T-cell (primary cell): ENCODE results near the gene AP1M2. TPM values are rescaled to one million over a fixed set of nuclear protein-coding genes. Genes with fewer than 3 reads are reported as not detected.
A peak's percentile ranks its signal among the peaks of the same experiment; 100 is the strongest.
"Not testable (repeated sequence)": the region's sequence is repeated elsewhere in the genome, so short reads cannot be mapped to it uniquely, and the experiment has no call there.

Source experiments
- ATAC-seq, 4 experiments: fragments of 200-7000 bp in 3 of 4; fragments of 150-1000 bp in 1 of 4; cut with Tn5 transposase; replicated peaks in 1 of 4; 1 replicate in 3 of 4; 2 replicates in 1 of 4; pipeline ENCODE4 v1.10.0; 2021; ENCODE audit warnings: moderate library complexity in 3 of 4, mild to moderate bottlenecking in 2 of 4, moderate number of reproducible peaks in 1 of 4
- CTCF ChIA-PET, 2 donors: fragments of 300-600 bp; sonication (Branson Sonifier 250); formaldehyde crosslinking; loops; one replicate each; lab custom pipeline; 2022; ENCODE audit warnings: antibody characterized with exemption in 2 of 2; lab: Charles Lee
- POLR2A ChIA-PET, 2 donors: fragments of 300-600 bp; sonication (Branson Sonifier 250); formaldehyde crosslinking; loops; one replicate each; lab custom pipeline; 2022; ENCODE audit warnings: antibody characterized with exemption in 2 of 2; lab: Charles Lee
- DNase-seq, 35 experiments: peaks; one replicate each; pipeline versions ENCODE4 v3.0.0 to v3.0.0-alpha.2; 2013 to 2023
- H3K27ac ChIP-seq: one replicate; pipeline ENCODE4 v1.5.1; 2013; ENCODE audit warnings: low read length
- H3K27me3 ChIP-seq, 2 experiments: replicated peaks in 1 of 2; 1 replicate in 1 of 2; 2 replicates in 1 of 2; pipeline versions ENCODE4 v1.6.1 to v1.7.0; 2013; ENCODE audit warnings: low read length in 1 of 2, mixed read lengths in 1 of 2; ENCODE audit not compliant: control insufficient read depth in 2 of 2, insufficient read depth in 2 of 2; ENCODE audit errors: extremely low read depth in 1 of 2
- H3K36me3 ChIP-seq, 2 donors: 1 replicate in 1 of 2; 2 replicates in 1 of 2; pipeline versions ENCODE4 v1.6.1 to v1.7.0; 2013; ENCODE audit warnings: low read length in 1 of 2; ENCODE audit not compliant: control insufficient read depth in 2 of 2, insufficient read depth in 1 of 2; ENCODE audit errors: extremely low read depth in 1 of 2
- H3K4me1 ChIP-seq, 2 experiments: 1 replicate in 1 of 2; 2 replicates in 1 of 2; pipeline versions ENCODE4 v1.6.1 to v1.7.0; 2013; ENCODE audit warnings: low read length in 2 of 2, mixed read lengths in 1 of 2; ENCODE audit not compliant: insufficient read depth in 2 of 2, control insufficient read depth in 1 of 2; ENCODE audit errors: extremely low read depth in 1 of 2
- H3K4me3 ChIP-seq, 2 donors: 1 replicate in 1 of 2; 2 replicates in 1 of 2; pipeline versions ENCODE4 v1.5.1 to v1.7.0; 2013; ENCODE audit warnings: mild to moderate bottlenecking in 2 of 2, low read length in 1 of 2, moderate library complexity in 1 of 2; ENCODE audit not compliant: control insufficient read depth in 1 of 2; ENCODE audit errors: extremely low read depth in 1 of 2
- H3K9me3 ChIP-seq: 2 replicates; pipeline ENCODE4 v1.7.0; 2013
- H3K27ac Mint-ChIP-seq, 2 donors: one replicate each; pipeline ENCODE4 v1.8.0; 2020 to 2021; ENCODE audit warnings: mild to moderate bottlenecking in 2 of 2, mixed read lengths in 2 of 2
- H3K27me3 Mint-ChIP-seq, 2 donors: one replicate each; pipeline ENCODE4 v1.8.0; 2021 to 2022; ENCODE audit warnings: mixed read lengths in 2 of 2
- H3K36me3 Mint-ChIP-seq: one replicate; pipeline ENCODE4 v1.8.0; 2021; ENCODE audit warnings: mixed read lengths
- H3K4me1 Mint-ChIP-seq, 3 donors: one replicate each; pipeline ENCODE4 v1.8.0; 2020 to 2022; ENCODE audit warnings: mixed read lengths in 3 of 3, mild to moderate bottlenecking in 1 of 3
- H3K4me3 Mint-ChIP-seq, 3 donors: one replicate each; pipeline ENCODE4 v1.8.0; 2020 to 2022; ENCODE audit warnings: mild to moderate bottlenecking in 3 of 3, mixed read lengths in 3 of 3, moderate library complexity in 3 of 3
- H3K9me3 Mint-ChIP-seq, 3 donors: one replicate each; pipeline ENCODE4 v1.8.0; 2020 to 2022; ENCODE audit warnings: mixed read lengths in 3 of 3
- WGBS: methylation state at CpG from one replicate; pipeline ENCODE4 v1.1.5; 2013; ENCODE audit warnings: missing lambda C conversion rate; ENCODE audit not compliant: insufficient coverage; 5-methylcytosine and 5-hydroxymethylcytosine counted together
- total RNA-seq, 35 experiments: library from RNA in 6 of 35; stranded (reverse) in 6 of 35; fragments of 120-200 nt in 1 of 35; gene quantifications; one replicate each; pipeline versions ENCODE4 v1.2.1 to v1.2.4 and lab custom pipeline; 2013 to 2026

Gene AP1M2
- total RNA-seq, 5 donors from 2014 or later (not counting 1 experiment from before 2014, with no cell fraction given) = 0.30 to 1.6 (median 1.1) TPM; not detected in 2

GRCh38 chr19:10544753-10545251 lies 42.3 kb downstream of the AP1M2 start:
- Mint-ChIP-seq H3K36me3 (peaks cover 3% of the 10 kb centered on the region), H3K4me1 (peaks cover 12 to 17% (median 16%) of the 10 kb centered on the region in 3 donors), H3K27ac (peak overlapping the region; percentile 87 to 89), H3K9me3 (no peaks in the 10 kb centered on the region), H3K27me3 (peaks cover 3 to 8% of the 10 kb centered on the region in 2 donors), H3K4me3 (peak overlapping the region; percentile 84 to 89 (median 84))
- POLR2A ChIA-PET = no interaction called here
- Histone ChIP-seq H3K27ac (peak overlapping the region; percentile 27), H3K4me1 (peaks cover 4 to 34% of the 10 kb centered on the region in 2 experiments), H3K36me3 (peaks cover 4 to 27% of the 10 kb centered on the region in 2 donors), H3K9me3 (no peaks in the 10 kb centered on the region), H3K27me3 (peaks cover 0 to 11% of the 10 kb centered on the region in 2 experiments), H3K4me3 (peak overlapping the region; percentile 71 to 91)
- ATAC-seq = no peak
- CTCF ChIA-PET = no interaction called here
- peak in 1 of 35 experiments; percentile 24 for DNase-seq
- WGBS = 43% methylated on average over 15 of the region's 23 CpGs

GRCh38 chr19:10544242-10544752 lies 42.8 kb downstream of the AP1M2 start:
- H3K36me3 Mint-ChIP-seq = peaks cover 3% of the 10 kb centered on the region
- Histone ChIP-seq H3K9me3 (no peaks in the 10 kb centered on the region), H3K27me3 (peaks cover 0 to 15% of the 10 kb centered on the region in 2 experiments), H3K27ac (peak overlapping the region; percentile 27), H3K4me1 (peaks cover 4 to 32% of the 10 kb centered on the region in 2 experiments), H3K36me3 (peaks cover 2 to 23% of the 10 kb centered on the region in 2 donors), H3K4me3 (peak overlapping the region; percentile 71 to 91)
- WGBS = 21% methylated on average over 20 of the region's 22 CpGs
- POLR2A ChIA-PET = no interaction called here
- H3K4me3 Mint-ChIP-seq = peak overlapping the region; percentile 84 to 89 (median 84)
- H3K27ac Mint-ChIP-seq = peak overlapping the region; percentile 87 to 89
- DNase-seq = peak in 3 of 35 experiments; percentile 14 to 39 (median 17)
- ATAC-seq = peak in 1 of 4 experiments; percentile 6
- CTCF ChIA-PET = no interaction called here
- no peaks in the 10 kb centered on the region for H3K9me3 Mint-ChIP-seq
- H3K27me3 Mint-ChIP-seq = peaks cover 3 to 8% of the 10 kb centered on the region in 2 donors
- peaks cover 12 to 17% (median 16%) of the 10 kb centered on the region in 3 donors for H3K4me1 Mint-ChIP-seq

GRCh38 chr19:10543420-10544241 lies 43.5 kb downstream of the AP1M2 start, which contains the start of gene ATG4D:
Gene ATG4D, plus strand, starts transcription at chr19:10543904. Its CDS starts 187 bp downstream, at chr19:10544091.
- peak within 1 kb of the TSS; percentile 58 for H3K27ac ChIP-seq
- peaks cover 9 to 13% of the 10 kb centered on the region in 2 donors for H3K27me3 Mint-ChIP-seq
- CTCF ChIA-PET = interaction anchor here (0.5 to 1.4 kb wide), 6 partner anchors 8 to 209 kb away, joined by 3 to 5 read pairs (median 3); partner anchors contain the start of gene CDC37 (in 1 of the 2)
- 1% methylated on average over 78 of the region's 79 CpGs for WGBS
- peaks cover 3% of the 10 kb centered on the region for H3K36me3 Mint-ChIP-seq
- peak; percentile 62 to 89 (median 77) for DNase-seq
- POLR2A ChIA-PET = interaction anchor here in 1 of 2 donors (0.7 kb wide), 2 partner anchors 27 to 158 kb away, joined by 8 to 10 read pairs; no protein-coding TSS in a partner anchor
- no peaks in the 10 kb centered on the region for H3K9me3 Mint-ChIP-seq
- peaks cover 2 to 16% of the 10 kb centered on the region in 2 donors for H3K36me3 ChIP-seq
- ATAC-seq = peak; percentile 86 to 91 (median 87)
- peak within 1 kb of the TSS; percentile 87 to 89 for H3K27ac Mint-ChIP-seq
- peaks cover 0 to 20% of the 10 kb centered on the region in 2 experiments for H3K27me3 ChIP-seq
- peak within 1 kb of the TSS; percentile 71 to 91 for H3K4me3 ChIP-seq
- peaks cover 4 to 32% of the 10 kb centered on the region in 2 experiments for H3K4me1 ChIP-seq
- peak within 1 kb of the TSS; percentile 84 to 89 (median 84) for H3K4me3 Mint-ChIP-seq
- peaks cover 12 to 17% (median 16%) of the 10 kb centered on the region in 3 donors for H3K4me1 Mint-ChIP-seq
- H3K9me3 ChIP-seq = no peaks in the 10 kb centered on the region

- H3K27me3 ChIP-seq = peaks cover 0 to 24% of the 10 kb centered on the region in 2 experiments
- peaks cover 12 to 17% (median 16%) of the 10 kb centered on the region in 3 donors for H3K4me1 Mint-ChIP-seq
- H3K4me3 Mint-ChIP-seq = peak overlapping the region; percentile 71 to 78 (median 75)
- peaks cover 3% of the 10 kb centered on the region for H3K36me3 Mint-ChIP-seq
- WGBS = 60% methylated on average over 6 of the region's 8 CpGs
- ATAC-seq (no peak), DNase-seq (no peak)
- no peaks in the 10 kb centered on the region for H3K9me3 ChIP-seq
- H3K4me1 ChIP-seq = peaks cover 4 to 32% of the 10 kb centered on the region in 2 experiments
- POLR2A ChIA-PET = interaction anchor here in 1 of 2 donors (0.7 kb wide), 2 partner anchors 26 to 159 kb away, joined by 8 to 10 read pairs; no protein-coding TSS in a partner anchor
- H3K36me3 ChIP-seq = peaks cover 2 to 11% of the 10 kb centered on the region in 2 donors
- peaks cover 10 to 18% of the 10 kb centered on the region in 2 donors for H3K27me3 Mint-ChIP-seq
- CTCF ChIA-PET = interaction anchor here (0.5 to 1.4 kb wide), 6 partner anchors 8 to 210 kb away, joined by 3 to 5 read pairs (median 3); partner anchors contain the start of gene CDC37 (in 1 of the 2)
- H3K27ac ChIP-seq = peak overlapping the region; percentile 13
- H3K4me3 ChIP-seq = peak overlapping the region; percentile 35 to 91
- no peaks in the 10 kb centered on the region for H3K9me3 Mint-ChIP-seq
- peak overlapping the region; percentile 79 for H3K27ac Mint-ChIP-seq
These were observed 44.1 kb downstream of the AP1M2 start for GRCh38 chr19:10543059-10543419.

GRCh38 chr19:10539016-10539415 lies 48.1 kb downstream of the AP1M2 start:
- DNase-seq, H3K36me3 ChIP-seq, H3K4me3 ChIP-seq, H3K9me3 ChIP-seq, H3K27ac Mint-ChIP-seq, ATAC-seq, H3K4me1 Mint-ChIP-seq, H3K27ac ChIP-seq, H3K4me1 ChIP-seq, H3K36me3 Mint-ChIP-seq, H3K4me3 Mint-ChIP-seq, H3K9me3 Mint-ChIP-seq, POLR2A ChIA-PET: not testable (repeated sequence)
- peaks cover 15 to 31% of the 10 kb centered on the region in 2 donors for H3K27me3 Mint-ChIP-seq
- CTCF ChIA-PET = interaction anchor here in 1 of 2 donors (0.6 kb wide), 1 partner anchor 30 kb away, joined by 4 read pairs; no protein-coding TSS in a partner anchor
- H3K27me3 ChIP-seq = peaks cover 0 to 39% of the 10 kb centered on the region in 2 experiments
- WGBS = 28% methylated on average over 5 of the region's 9 CpGs
